HG03039 (cell line): ENCODE measurements around the gene UBQLNL.

ENCODE experiments used
- ATAC-seq: cut with Tn5 transposase; IDR thresholded peaks from one replicate; pipeline ENCODE4 v1.9.1; 2021; ENCODE audit warnings: mild to moderate bottlenecking, moderate library complexity; ENCODE audit not compliant: unreplicated experiment

UBQLNL gene

GRCh38 chr11:5516599-5516998, at the start of gene UBQLNL:
TSS of gene UBQLNL (minus strand) at chr11:5516699. CDS start at chr11:5516441, 258 bp downstream.
- no peak for ATAC-seq

GRCh38 chr11:5564259-5565019, 47.9 kb upstream of the UBQLNL start:
- ATAC-seq, result no peak

GRCh38 chr11:5557751-5558150, 41.3 kb upstream of the UBQLNL start:
- no peak for ATAC-seq

GRCh38 chr11:5556596-5557188, 40.2 kb upstream of the UBQLNL start:
- ATAC-seq, result no peak

- ATAC-seq, result no peak
These were observed 36.8 kb upstream of the UBQLNL start for GRCh38 chr11:5553343-5553742.

DNA sequence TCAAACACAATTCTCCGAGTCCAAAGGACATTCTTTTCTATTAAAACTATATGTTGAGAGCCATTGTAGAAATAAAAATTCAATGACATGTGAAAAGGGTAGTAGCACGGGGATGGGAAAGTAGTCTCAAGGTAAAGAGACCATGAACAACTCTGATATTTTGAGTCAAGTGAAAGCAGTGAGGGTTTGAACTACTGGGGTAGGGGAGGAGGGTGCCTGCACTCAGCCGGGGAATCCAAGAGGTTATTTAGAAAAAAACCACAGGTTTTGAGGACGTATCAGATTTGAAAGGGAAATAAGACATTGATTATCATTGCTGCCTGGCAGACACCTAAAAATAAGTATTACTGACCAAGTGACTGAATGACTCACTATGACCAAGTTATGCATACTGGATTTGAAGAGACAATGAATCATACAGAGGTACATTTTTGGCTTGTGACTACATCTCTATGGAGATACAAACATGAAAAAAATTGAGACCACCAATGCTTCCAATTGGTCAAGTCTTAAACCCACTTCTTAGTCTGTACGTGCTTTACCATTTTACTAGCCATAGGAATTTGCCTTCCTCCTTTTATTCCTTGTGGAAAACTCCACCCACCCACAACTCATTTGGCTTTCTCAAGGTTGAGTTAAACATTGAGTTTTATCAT, 34.1 kb upstream of the UBQLNL start:
- no peak for ATAC-seq

- no peak for ATAC-seq
These were observed 31.9 kb upstream of the UBQLNL start, which contains the start of gene OR52H1 for GRCh38 chr11:5548440-5548839. TSS of gene OR52H1 (minus strand) at chr11:5548540. CDS start at chr11:5545505, 3,035 bp downstream.

GRCh38 chr11:5547982-5548381, 31.5 kb upstream of the UBQLNL start:
- no peak for ATAC-seq

DNA sequence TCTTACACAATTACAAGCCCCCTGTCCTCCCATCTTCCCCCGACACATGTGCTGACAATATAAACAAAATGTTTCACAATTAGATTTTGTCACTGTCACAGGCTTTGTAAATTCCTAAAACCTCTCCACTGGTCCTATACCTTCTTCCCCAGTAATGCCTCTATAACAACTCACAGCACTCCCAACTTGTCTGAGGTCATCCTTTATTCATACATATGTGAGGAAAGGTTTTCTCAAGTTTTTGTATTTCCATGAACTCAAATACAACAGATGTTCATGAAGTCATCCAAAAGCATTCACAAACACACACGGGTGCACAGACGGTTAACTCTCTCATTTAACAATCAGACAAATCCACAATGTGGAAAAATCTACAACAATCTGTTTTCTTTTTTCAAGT, 30.0 kb upstream of the UBQLNL start:
- no peak for ATAC-seq

DNA sequence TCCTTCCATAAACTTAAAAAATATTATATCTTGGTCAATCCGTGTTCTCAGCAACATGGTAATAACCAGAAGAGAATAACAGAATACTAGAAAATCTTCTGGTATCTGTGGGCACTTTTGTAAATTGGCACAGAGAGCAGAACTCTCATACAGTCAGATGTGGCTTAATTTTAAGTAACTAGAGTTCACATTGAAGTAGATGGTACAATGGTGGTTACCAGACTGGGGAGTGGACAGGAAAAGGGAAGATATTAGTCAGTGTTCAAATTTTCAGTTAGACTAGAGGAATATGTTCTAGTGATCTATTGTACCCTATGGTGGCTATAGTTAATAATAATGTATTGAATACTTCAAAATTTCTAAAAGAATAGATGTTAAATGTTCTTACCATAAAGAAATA, 24.9 kb upstream of the UBQLNL start:
- no peak for ATAC-seq

GRCh38 chr11:5536482-5536881, 20.0 kb upstream of the UBQLNL start:
- no peak for ATAC-seq

DNA sequence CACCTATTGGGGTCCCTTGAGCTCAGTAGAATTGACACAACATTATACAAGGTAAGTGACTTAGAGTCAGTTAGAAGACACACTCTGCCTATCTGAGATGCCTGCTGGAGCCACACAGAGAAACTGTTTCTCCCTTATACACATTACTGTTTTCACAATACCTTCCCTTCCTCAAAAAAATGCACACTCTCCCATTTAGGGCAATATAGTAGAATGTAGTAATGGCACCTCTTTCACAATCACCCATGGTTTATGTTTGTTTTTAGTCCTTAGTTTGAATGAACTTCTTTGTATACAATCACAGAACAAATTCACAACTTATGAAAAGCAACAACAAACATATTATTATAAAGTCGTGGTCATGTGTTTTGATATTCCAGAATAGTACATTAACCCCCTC, 17.5 kb upstream of the UBQLNL start:
- ATAC-seq, result no peak

DNA sequence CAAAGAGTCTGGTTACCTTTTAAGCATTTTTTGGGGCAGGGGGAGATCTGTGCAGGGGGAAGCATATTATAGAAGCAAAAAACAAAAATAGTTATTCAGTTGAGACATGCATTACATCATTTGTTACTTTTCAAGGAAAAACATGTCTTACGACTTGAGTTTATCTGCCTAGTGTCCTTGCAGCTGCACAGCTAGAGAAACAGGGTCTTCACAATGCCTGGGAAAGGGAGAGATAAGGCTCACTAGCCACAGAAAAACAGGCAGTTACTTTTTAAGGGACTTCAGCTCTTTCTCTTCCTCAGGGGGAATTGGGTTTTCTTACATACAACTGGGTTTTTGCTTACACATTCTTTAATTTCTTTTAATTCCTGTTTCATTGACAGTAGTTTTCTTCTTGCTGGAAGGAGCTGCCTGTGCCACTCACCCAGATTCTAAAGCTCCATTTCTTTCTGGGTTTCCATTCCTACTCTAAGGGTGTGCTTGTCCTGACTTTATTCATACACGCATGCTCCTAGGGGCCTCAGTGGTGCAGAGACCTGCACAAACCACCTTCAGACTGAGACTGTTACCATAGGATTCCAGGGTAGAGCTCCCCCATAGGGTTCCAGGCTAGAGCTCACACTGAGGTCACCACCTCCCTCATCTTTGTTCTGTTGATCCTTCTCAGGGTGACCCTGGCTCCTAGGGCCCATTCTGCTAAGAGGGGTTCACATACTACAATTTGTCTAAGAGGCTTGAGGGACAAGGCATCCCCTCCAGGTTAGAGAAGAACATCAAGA, 14.7 kb upstream of the UBQLNL start:
- ATAC-seq, result no peak

GRCh38 chr11:5528495-5528894, 12.0 kb upstream of the UBQLNL start:
- no peak for ATAC-seq

GRCh38 chr11:5527716-5528115, 11.2 kb upstream of the UBQLNL start:
- ATAC-seq, result no peak

DNA sequence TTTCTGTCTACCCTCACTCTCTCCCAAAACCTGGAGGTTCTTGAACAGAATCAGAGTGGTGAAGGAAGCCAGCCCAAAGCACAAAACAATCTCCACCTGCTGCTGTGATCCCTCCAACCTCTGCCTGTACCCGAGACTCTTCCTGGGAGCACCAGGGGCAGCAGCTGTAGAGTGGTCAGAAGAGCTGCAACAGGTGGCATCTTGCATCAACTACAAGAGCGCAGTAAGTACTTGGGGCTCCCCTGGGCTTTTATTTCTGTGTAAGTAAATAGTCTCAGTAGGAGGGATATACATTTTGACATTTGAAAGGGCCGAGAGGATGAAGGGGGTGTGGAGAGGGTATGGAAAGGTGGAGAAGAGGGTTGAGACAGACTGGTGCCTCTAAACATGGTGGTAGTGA, 8.3 kb upstream of the UBQLNL start:
- ATAC-seq, result no peak

- no peak for ATAC-seq
These were observed 5.8 kb upstream of the UBQLNL start for GRCh38 chr11:5522308-5522707.

- ATAC-seq, result no peak
These were observed 5.0 kb upstream of the UBQLNL start for GRCh38 chr11:5521540-5521939.

DNA sequence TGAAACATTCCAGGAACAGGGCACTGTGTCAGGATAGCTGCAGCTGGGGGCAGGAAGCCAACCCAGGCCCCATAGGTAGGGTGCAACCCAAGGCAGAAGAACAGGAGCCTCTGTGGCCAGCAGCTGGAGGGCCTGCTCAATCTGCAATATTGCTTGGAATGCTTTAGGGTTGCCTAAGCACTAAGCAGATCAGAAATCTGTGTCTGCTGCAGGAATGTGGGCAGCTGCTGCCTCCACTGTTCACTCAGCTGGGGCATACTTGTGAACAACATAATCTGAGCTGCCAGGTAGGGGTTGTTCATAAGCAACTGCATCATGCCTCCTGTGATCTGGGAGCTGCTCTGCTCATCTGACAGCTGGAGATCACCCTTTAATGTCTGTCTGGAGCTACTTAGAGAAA, 1.7 kb downstream of the UBQLNL start:
- no peak for ATAC-seq

GRCh38 chr11:5509803-5510202, 6.7 kb downstream of the UBQLNL start, which contains the start of gene UBQLN3:
TSS of gene UBQLN3 (minus strand) at chr11:5509957. CDS start at chr11:5509558, 399 bp downstream.
- ATAC-seq, result no peak

DNA sequence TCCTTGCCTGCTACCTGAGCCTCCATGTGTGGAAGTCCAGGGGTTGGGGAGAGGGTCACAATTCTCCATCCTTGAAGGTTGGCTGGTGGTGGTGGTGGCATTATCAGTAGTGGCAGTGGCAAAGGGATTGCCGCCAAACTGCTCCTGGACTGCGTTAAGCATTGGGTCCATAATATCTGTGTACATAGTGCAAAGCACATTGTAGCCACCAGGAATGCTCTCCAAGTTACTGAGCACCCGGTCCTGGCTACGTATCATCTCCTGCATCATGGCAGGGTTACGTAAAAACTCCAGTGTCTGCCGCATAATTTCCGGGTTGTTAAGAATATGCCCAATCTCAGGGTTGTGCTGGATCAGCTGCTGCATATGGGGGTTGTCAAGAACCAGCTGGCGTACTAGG, 7.9 kb downstream of the UBQLNL start:
- no peak for ATAC-seq
